Measurements from ENCODE around the gene MUSTN1. TPM values are rescaled to one million over a fixed set of nuclear protein-coding genes. Genes with fewer than 3 reads are reported as not detected.

The MUSTN1 gene
- total RNA-seq, 2 experiments from 2014 or later, result 0.57 TPM; not detected in 1

- CTCF ChIA-PET, result interaction anchor here (0.6 to 0.7 kb wide), 2 partner anchors 221 to 290 kb away, joined by 3 read pairs; no protein-coding TSS in a partner anchor
- no peak for DNase-seq
- Mint-ChIP-seq H3K36me3 (ENCODE audit: low read depth) (no peaks in the 10 kb centered on the region), H3K27me3 (ENCODE audit: low read depth) (no peaks in the 10 kb centered on the region), H3K27ac (no peak overlapping the region), H3K9me3 (no peaks in the 10 kb centered on the region), H3K4me1 (ENCODE audit: low read depth) (no peaks in the 10 kb centered on the region), H3K4me3 (no peak overlapping the region)
- intact Hi-C loops (cut with micrococcal nuclease), result no loop called here
Observed at GRCh38 chr3:52787246-52787645, 47.6 kb downstream of the MUSTN1 start.

GRCh38 chr3:52786330-52787215, 48.2 kb downstream of the MUSTN1 start:
- H3K27me3 Mint-ChIP-seq (ENCODE audit: low read depth), result no peaks in the 10 kb centered on the region
- CTCF ChIA-PET, result interaction anchor here (0.6 to 0.7 kb wide), 2 partner anchors 78 to 220 kb away, joined by 3 to 4 read pairs; no protein-coding TSS in a partner anchor
- intact Hi-C loops (cut with micrococcal nuclease), result no loop called here
- no peaks in the 10 kb centered on the region for H3K9me3 Mint-ChIP-seq
- no peaks in the 10 kb centered on the region for H3K36me3 Mint-ChIP-seq (ENCODE audit: low read depth)
- no peaks in the 10 kb centered on the region for H3K4me1 Mint-ChIP-seq (ENCODE audit: low read depth)
- H3K27ac Mint-ChIP-seq, result no peak overlapping the region
- DNase-seq, result no peak
- H3K4me3 Mint-ChIP-seq, result no peak overlapping the region

- CTCF ChIA-PET, result interaction anchor here (2.4 kb wide), 1 partner anchor 36 kb away, joined by 8 read pairs; no protein-coding TSS in a partner anchor
- H3K27ac Mint-ChIP-seq, result no peak overlapping the region
- H3K4me1 Mint-ChIP-seq (ENCODE audit: low read depth), result no peaks in the 10 kb centered on the region
- H3K36me3 Mint-ChIP-seq (ENCODE audit: low read depth), result no peaks in the 10 kb centered on the region
- intact Hi-C loops (cut with micrococcal nuclease), result no loop called here
- H3K27me3 Mint-ChIP-seq (ENCODE audit: low read depth), result no peaks in the 10 kb centered on the region
- no peaks in the 10 kb centered on the region for H3K9me3 Mint-ChIP-seq
- no peak for DNase-seq
- H3K4me3 Mint-ChIP-seq, result no peak overlapping the region
Observed at GRCh38 chr3:52784931-52785590, 49.8 kb downstream of the MUSTN1 start.

GRCh38 chr3:52784021-52784621, 50.7 kb downstream of the MUSTN1 start:
- DNase-seq, result no peak
- Mint-ChIP-seq H3K4me1 (ENCODE audit: low read depth) (no peaks in the 10 kb centered on the region), H3K36me3 (ENCODE audit: low read depth) (no peaks in the 10 kb centered on the region), H3K9me3 (no peaks in the 10 kb centered on the region), H3K27me3 (ENCODE audit: low read depth) (no peaks in the 10 kb centered on the region), H3K4me3 (no peak overlapping the region), H3K27ac (no peak overlapping the region)
- CTCF ChIA-PET, result interaction anchor here (1.3 to 2.4 kb wide), 2 partner anchors 37 to 42 kb away, joined by 3 to 8 read pairs; no protein-coding TSS in a partner anchor
- intact Hi-C loops (cut with micrococcal nuclease), result no loop called here

GRCh38 chr3:52783211-52783555, 51.6 kb downstream of the MUSTN1 start:
- Mint-ChIP-seq H3K27me3 (ENCODE audit: low read depth) (no peaks in the 10 kb centered on the region), H3K36me3 (ENCODE audit: low read depth) (no peaks in the 10 kb centered on the region), H3K27ac (no peak overlapping the region), H3K4me1 (ENCODE audit: low read depth) (no peaks in the 10 kb centered on the region), H3K9me3 (no peaks in the 10 kb centered on the region), H3K4me3 (no peak overlapping the region)
- intact Hi-C loops (cut with micrococcal nuclease), result no loop called here
- no peak for DNase-seq
- CTCF ChIA-PET, result interaction anchor here (1.3 to 2.4 kb wide), 2 partner anchors 38 to 41 kb away, joined by 3 to 8 read pairs; no protein-coding TSS in a partner anchor

Small RNAs within 50 kb of the gene (microRNA-seq; reads per million reads assigned to microRNA genes)
- not detected for gene MIR8064 (ENCODE audit: borderline microRNAs expressed, borderline replicate concordance)

Other genes with a start within 250 kb of the MUSTN1 start
- gene PBRM1, start 149.1 kb downstream of the MUSTN1 start, total RNA-seq, result 10 to 100 TPM; 49.9 to 57.7 TPM
- gene GNL3, start 149.0 kb downstream of the MUSTN1 start, total RNA-seq, result 100 to 1,000 TPM; 195 to 197 TPM
- 10 to 100 TPM; 24.5 to 25.4 TPM for gene GLT8D1, start 129.2 kb downstream of the MUSTN1 start, total RNA-seq
- gene SPCS1, start 128.9 kb downstream of the MUSTN1 start, total RNA-seq, result 100 to 1,000 TPM; 118 to 123 TPM
- 10 to 100 TPM; 12.8 to 15.3 TPM for gene NEK4, start 64.1 kb downstream of the MUSTN1 start, total RNA-seq
- gene ITIH1, start 57.4 kb downstream of the MUSTN1 start, total RNA-seq, result not detected
- gene ITIH3, start 40.2 kb downstream of the MUSTN1 start, total RNA-seq, result not detected
- gene ITIH4, start 4.3 kb downstream of the MUSTN1 start, total RNA-seq, result 1 to 10 TPM; 1.6 to 2.2 TPM
- 1 to 10 TPM; 7.7 to 9.7 TPM for gene STIMATE, start 62.5 kb upstream of the MUSTN1 start, total RNA-seq
- gene SFMBT1, start 211.1 kb upstream of the MUSTN1 start, total RNA-seq, result 10 to 100 TPM; 15.1 to 15.4 TPM

Measured in activated naive CD4-positive, alpha-beta T cell treated with anti-CD3 and anti-CD28 coated beads for 36 hours (primary cell).